H1 (cell line): ENCODE measurements around the gene RTN4. TPM values are rescaled to one million over a fixed set of nuclear protein-coding genes. Genes with fewer than 3 reads are reported as not detected.
A peak's percentile ranks its signal among the peaks of the same experiment; 100 is the strongest.

Source experiments
- CTCF ChIA-PET: fragments of 300-600 bp; sonication (Branson Sonifier 250); formaldehyde crosslinking; loops from one replicate; lab custom pipeline; 2021; ENCODE audit not compliant: partially characterized antibody; lab: Charles Lee
- POLR2A ChIA-PET: fragments of 300-600 bp; sonication (Branson Sonifier 250); formaldehyde crosslinking; loops from one replicate; lab custom pipeline; 2021; ENCODE audit warnings: inconsistent platforms; ENCODE audit not compliant: partially characterized antibody; lab: Charles Lee
- DNase-seq, 2 experiments: peaks; one replicate each; pipeline versions ENCODE4 v3.0.0 to v3.0.0-alpha.2; 2010 to 2022; ENCODE audit warnings: low spot score in 2 of 2, low read depth in 1 of 2, mixed read lengths in 1 of 2
- FAIRE-seq: peaks from 2 replicates; lab custom pipeline; 2011; peaks lifted over from hg19 to GRCh38; lab: Jason Lieb, UNC
- H2AFZ ChIP-seq: 2 replicates; pipeline ENCODE4 v1.8.1; 2012; ENCODE audit warnings: low read length, inconsistent platforms
- H2AK5ac ChIP-seq: 2 replicates; pipeline ENCODE4 v1.6.1; 2013; ENCODE audit warnings: low read depth, low read length
- H2BK120ac ChIP-seq: replicated peaks from 2 replicates; pipeline ENCODE3; 2013; ENCODE audit warnings: low read depth, low read length, inconsistent platforms
- H2BK12ac ChIP-seq: 2 replicates; pipeline ENCODE4 v1.6.1; 2013; ENCODE audit warnings: low read depth, low read length
- H2BK15ac ChIP-seq: 2 replicates; pipeline ENCODE4 v1.6.1; 2013; ENCODE audit warnings: low read length
- H2BK20ac ChIP-seq: 2 replicates; pipeline ENCODE4 v1.6.1; 2013; ENCODE audit warnings: low read length
- H2BK5ac ChIP-seq: 2 replicates; pipeline ENCODE4 v1.6.1; 2013; ENCODE audit warnings: low read depth, low read length
- H3K14ac ChIP-seq: 2 replicates; pipeline ENCODE4 v1.6.1; 2013; ENCODE audit warnings: inconsistent platforms; ENCODE audit not compliant: insufficient read length
- H3K18ac ChIP-seq: 2 replicates; pipeline ENCODE4 v1.6.1; 2013; ENCODE audit warnings: low read length; ENCODE audit errors: extremely low read depth
- H3K23ac ChIP-seq: 2 replicates; pipeline ENCODE4 v1.6.1; 2013; ENCODE audit warnings: inconsistent platforms; ENCODE audit not compliant: insufficient read length
- H3K23me2 ChIP-seq: 2 replicates; pipeline ENCODE4 v1.6.1; 2013; ENCODE audit warnings: low read depth, low read length
- H3K27ac ChIP-seq: 2 replicates; pipeline ENCODE4 v1.6.1; 2011; ENCODE audit warnings: low read depth, low read length, inconsistent platforms
- H3K27me3 ChIP-seq, 4 experiments: replicated peaks in 1 of 4; 1 replicate in 1 of 4; 2 replicates in 3 of 4; pipeline versions ENCODE4 v1.6.1 to v1.8.1; 2011 to 2013; ENCODE audit warnings: low read length in 3 of 4, mild to moderate bottlenecking in 3 of 4, inconsistent platforms in 2 of 4, mixed read lengths in 2 of 4, moderate library complexity in 1 of 4; ENCODE audit not compliant: control insufficient read depth in 3 of 4, insufficient read depth in 3 of 4; ENCODE audit errors: extremely low read depth in 1 of 4
- H3K36me3 ChIP-seq, 4 experiments: 2 replicates each; pipeline versions ENCODE4 v1.6.1 to v1.8.1; 2011 to 2013; ENCODE audit warnings: mild to moderate bottlenecking in 4 of 4, low read length in 3 of 4, moderate library complexity in 2 of 4, control low read depth in 1 of 4, inconsistent platforms in 1 of 4; ENCODE audit not compliant: insufficient read depth in 4 of 4, control insufficient read depth in 2 of 4
- H3K4ac ChIP-seq: replicated peaks from 2 replicates; pipeline ENCODE3; 2013; ENCODE audit warnings: low read length, low read depth, mixed read lengths, inconsistent platforms; ENCODE audit not compliant: insufficient read length
- H3K4me1 ChIP-seq, 4 experiments: replicated peaks in 1 of 4; 1 replicate in 1 of 4; 2 replicates in 3 of 4; pipeline versions ENCODE4 v1.6.1 to v1.8.1; 2011 to 2013; ENCODE audit warnings: low read length in 3 of 4, inconsistent platforms in 2 of 4, mixed read lengths in 1 of 4; ENCODE audit not compliant: insufficient read depth in 4 of 4, control insufficient read depth in 3 of 4
- H3K4me2 ChIP-seq, 2 experiments: 2 replicates each; pipeline versions ENCODE4 v1.6.1 to v1.8.1; 2011 to 2013; ENCODE audit warnings: low read depth in 2 of 2, low read length in 2 of 2, control low read depth in 1 of 2, inconsistent platforms in 1 of 2, mild to moderate bottlenecking in 1 of 2; ENCODE audit not compliant: insufficient read depth in 1 of 2
- H3K4me3 ChIP-seq, 4 experiments: fragments of 200-600, 300-600 bp in 1 of 4; sonication (generic), shearing (Covaris generic), sonication (Bioruptor Twin) in 1 of 4; 2 replicates each; pipeline versions ENCODE4 v1.5.1 to v1.8.1; 2011 to 2016; ENCODE audit warnings: low read length in 4 of 4, low read depth in 3 of 4, control low read depth in 2 of 4, inconsistent platforms in 2 of 4, mild to moderate bottlenecking in 2 of 4, mixed read lengths in 1 of 4, moderate library complexity in 1 of 4; ENCODE audit not compliant: insufficient read depth in 2 of 4; ENCODE audit errors: extremely low read depth in 1 of 4
- H3K56ac ChIP-seq: replicated peaks from 2 replicates; pipeline ENCODE3; 2013; ENCODE audit warnings: low read depth, mild to moderate bottlenecking, mixed read lengths, low read length, inconsistent platforms; ENCODE audit not compliant: insufficient read length
- H3K79me1 ChIP-seq: 2 replicates; pipeline ENCODE4 v1.6.1; 2013; ENCODE audit warnings: low read depth, low read length, control low read depth
- H3K79me2 ChIP-seq, 2 experiments: 2 replicates each; pipeline versions ENCODE4 v1.6.1 to v1.8.1; 2012 to 2013; ENCODE audit warnings: low read length in 2 of 2, mild to moderate bottlenecking in 2 of 2, inconsistent platforms in 1 of 2; ENCODE audit not compliant: insufficient read depth in 2 of 2, control insufficient read depth in 1 of 2
- H3K9ac ChIP-seq, 4 experiments: replicated peaks in 1 of 4; 1 replicate in 1 of 4; 2 replicates in 3 of 4; pipeline versions ENCODE4 v1.6.1 to v1.8.1; 2011 to 2013; ENCODE audit warnings: low read depth in 3 of 4, low read length in 3 of 4, control low read depth in 2 of 4, mild to moderate bottlenecking in 2 of 4, moderate library complexity in 2 of 4, inconsistent platforms in 1 of 4; ENCODE audit errors: extremely low read depth in 1 of 4
- H3K9me3 ChIP-seq, 2 experiments: 2 replicates each; pipeline versions ENCODE4 v1.6.1 to v1.8.1; 2012 to 2013; ENCODE audit warnings: mild to moderate bottlenecking in 2 of 2, moderate library complexity in 2 of 2, control low read depth in 1 of 2, inconsistent platforms in 1 of 2, low read depth in 1 of 2, low read length in 1 of 2, mixed read lengths in 1 of 2; ENCODE audit not compliant: insufficient read depth in 2 of 2
- H4K20me1 ChIP-seq, 2 experiments: replicated peaks in 1 of 2; 2 replicates each; pipeline versions ENCODE3 to v1.8.1; 2011 to 2013; ENCODE audit warnings: inconsistent platforms in 2 of 2, low read length in 2 of 2, mild to moderate bottlenecking in 1 of 2; ENCODE audit not compliant: insufficient read depth in 2 of 2, control insufficient read depth in 1 of 2
- H4K5ac ChIP-seq: 2 replicates; pipeline ENCODE4 v1.6.1; 2013; ENCODE audit warnings: low read length, low read depth, mixed read lengths, inconsistent platforms; ENCODE audit not compliant: insufficient read length
- H4K8ac ChIP-seq: 2 replicates; pipeline ENCODE4 v1.8.0; 2013; ENCODE audit warnings: mild to moderate bottlenecking, moderate library complexity, low read length, inconsistent platforms; ENCODE audit not compliant: insufficient read depth; ENCODE audit errors: extremely low read depth
- H4K91ac ChIP-seq: replicated peaks from 2 replicates; pipeline ENCODE3; 2013; ENCODE audit warnings: low read length, mixed read lengths, inconsistent platforms; ENCODE audit not compliant: insufficient read length
- BACH1 ChIP-seq: IDR thresholded peaks from 2 replicates; pipeline ENCODE4 v1.6.1; 2012; ENCODE audit warnings: low read length, improper control_type of control experiment
- HDAC2 ChIP-seq, 2 experiments: fragments of 300-600 bp in 1 of 2; sonication (generic) in 1 of 2; IDR thresholded peaks; 2 replicates each; pipeline ENCODE4 v1.6.1; 2011 to 2012; ENCODE audit warnings: low read depth in 2 of 2, low read length in 2 of 2, mild to moderate bottlenecking in 2 of 2, moderate library complexity in 2 of 2, borderline replicate concordance in 1 of 2, inconsistent platforms in 1 of 2
- RAD21 ChIP-seq, 2 experiments: IDR thresholded peaks in 1 of 2; conservative IDR thresholded peaks in 1 of 2; 2 replicates each; pipeline ENCODE4 v1.6.1; 2011; ENCODE audit warnings: low read depth in 2 of 2, low read length in 2 of 2, improper control_type of control experiment in 1 of 2, inconsistent platforms in 1 of 2, mild to moderate bottlenecking in 1 of 2, moderate library complexity in 1 of 2
- SIRT6 ChIP-seq: IDR thresholded peaks from one replicate; pipeline ENCODE4 v1.7.1; 2012; ENCODE audit warnings: low read length, inconsistent platforms
- SP1 ChIP-seq: IDR thresholded peaks from 2 replicates; pipeline ENCODE4 v1.6.1; 2011; ENCODE audit warnings: low read depth, low read length
- TAF1 ChIP-seq: IDR thresholded peaks from 2 replicates; pipeline ENCODE4 v1.6.1; 2011; ENCODE audit warnings: mild to moderate bottlenecking, low read depth, low read length
- WGBS, 2 experiments: shearing (Covaris generic) in 1 of 2; methylation state at CpG; one replicate each; pipeline versions ENCODE4 v1.1.6 to v1.1.7; 2013 to 2015; ENCODE audit warnings: low lambda C conversion rate in 2 of 2, mixed read lengths in 2 of 2, inconsistent platforms in 1 of 2, low coverage in 1 of 2, missing lambda C conversion rate in 1 of 2; ENCODE audit not compliant: insufficient replicate concordance in 2 of 2, insufficient coverage in 1 of 2, insufficient read length in 1 of 2; ENCODE audit errors: extremely low coverage in 1 of 2, missing lambda C conversion rate in 1 of 2; 5-methylcytosine and 5-hydroxymethylcytosine counted together
- polyA plus RNA-seq, 7 experiments: library from polyadenylated mRNA; depleted of rRNA in 3 of 7; stranded (reverse) in 5 of 7; unstranded in 2 of 7; fragments of >200 nt in 5 of 7; fragments of 200-250 nt in 2 of 7; gene quantifications; 1 replicate in 5 of 7; 2 replicates in 1 of 7; 4 replicates in 1 of 7; pipeline versions ENCODE4 v1.2.1 to v1.2.3, GENCODE V29; 2011 to 2013; ENCODE audit warnings: missing spikeins in 2 of 7, mixed read lengths in 2 of 7
- total RNA-seq: library from RNA; stranded (reverse); fragmentation: NEBNext Ultra II Directional; extraction: Animal tissue kit (Norgen Biotek cat#: 25700); gene quantifications from 2 replicates; pipeline ENCODE4 v1.2.1, GENCODE V29; 2021
- TF ChIP-seq, protein P1 (sequence below), 3 experiments: IDR thresholded peaks; 1 replicate in 2 of 3; 2 replicates in 1 of 3; pipeline versions ENCODE4 v1.5.1 to v1.6.1; 2011; ENCODE audit warnings: low read length in 3 of 3, mild to moderate bottlenecking in 3 of 3, inconsistent platforms in 2 of 3, low read depth in 1 of 3, moderate library complexity in 1 of 3; ENCODE audit not compliant: insufficient read depth in 1 of 3; ENCODE audit errors: control extremely low read depth in 1 of 3

Gene RTN4
- total and polyA plus RNA-seq, 2 of the 8 experiments (the other 6 are each of a cell fraction or from before 2014, with no cell fraction given): 179 to 242 TPM

- no peak overlapping the region for H2BK120ac ChIP-seq
- FAIRE-seq: no peak
- no peak overlapping the region for H2BK5ac ChIP-seq
- H2BK20ac ChIP-seq: no peak overlapping the region
- H3K23ac ChIP-seq: no peak overlapping the region
- H2BK15ac ChIP-seq: no peak overlapping the region
- H3K79me2 ChIP-seq: peaks cover 13 to 100% of the 10 kb centered on the region in 2 experiments; a peak in 3 of 4 replicates
- no peak overlapping the region for H3K4me2 ChIP-seq
- H3K9me3 ChIP-seq: no peaks in the 10 kb centered on the region
- TF ChIP-seq RAD21 (IDR thresholded peaks at IDR 0.05 in 1 of 2, conservative IDR thresholded peaks at IDR 0.05 in 1 of 2; ENCODE audit: low read depth in 2 of 2, low read length in 2 of 2) (peak; percentile 69 to 82), TAF1 (no peak), HDAC2 (IDR thresholded peaks at IDR 0.05; ENCODE audit: borderline replicate concordance in 1 of 2, low read depth in 2 of 2, low read length in 2 of 2) (0 out of 4 replicates have a peak, but pooled peaks of 1 of the 2 experiments have one; percentile 38), BACH1 (no peak), SP1 (no peak), SIRT6 (no peak)
- TF ChIP-seq, protein P1, sequence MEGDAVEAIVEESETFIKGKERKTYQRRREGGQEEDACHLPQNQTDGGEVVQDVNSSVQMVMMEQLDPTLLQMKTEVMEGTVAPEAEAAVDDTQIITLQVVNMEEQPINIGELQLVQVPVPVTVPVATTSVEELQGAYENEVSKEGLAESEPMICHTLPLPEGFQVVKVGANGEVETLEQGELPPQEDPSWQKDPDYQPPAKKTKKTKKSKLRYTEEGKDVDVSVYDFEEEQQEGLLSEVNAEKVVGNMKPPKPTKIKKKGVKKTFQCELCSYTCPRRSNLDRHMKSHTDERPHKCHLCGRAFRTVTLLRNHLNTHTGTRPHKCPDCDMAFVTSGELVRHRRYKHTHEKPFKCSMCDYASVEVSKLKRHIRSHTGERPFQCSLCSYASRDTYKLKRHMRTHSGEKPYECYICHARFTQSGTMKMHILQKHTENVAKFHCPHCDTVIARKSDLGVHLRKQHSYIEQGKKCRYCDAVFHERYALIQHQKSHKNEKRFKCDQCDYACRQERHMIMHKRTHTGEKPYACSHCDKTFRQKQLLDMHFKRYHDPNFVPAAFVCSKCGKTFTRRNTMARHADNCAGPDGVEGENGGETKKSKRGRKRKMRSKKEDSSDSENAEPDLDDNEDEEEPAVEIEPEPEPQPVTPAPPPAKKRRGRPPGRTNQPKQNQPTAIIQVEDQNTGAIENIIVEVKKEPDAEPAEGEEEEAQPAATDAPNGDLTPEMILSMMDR (IDR thresholded peaks at IDR 0.05; ENCODE audit: control extremely low read depth in 1 of 3, insufficient read depth in 1 of 3, low read depth in 1 of 3, low read length in 3 of 3): peak in 2 of 3 experiments; percentile 60 to 62; a peak in 3 of 4 replicates
- TF ChIP-seq, all 59 proteins: peak for 3
- H3K36me3 ChIP-seq: no peaks in the 10 kb centered on the region
- no peak overlapping the region for H3K14ac ChIP-seq
- no peak overlapping the region for H4K5ac ChIP-seq
- H2AFZ ChIP-seq: no peak overlapping the region
- no peak overlapping the region for H3K27ac ChIP-seq
- no peak overlapping the region for H3K4ac ChIP-seq
- H4K20me1 ChIP-seq: peaks cover 6 to 7% of the 10 kb centered on the region in 2 experiments
- ChIA-PET CTCF (interaction anchor here (0.6 to 4.4 kb wide), 15 partner anchors 10 to 159 kb away, joined by 3 to 20 read pairs (median 5); partner anchors contain the start of gene RTN4), POLR2A (interaction anchor here (1.5 kb wide), 1 partner anchor 35 kb away, joined by 3 read pairs; the partner anchor contains the start of gene RTN4)
- H3K18ac ChIP-seq: no peak overlapping the region
- no peaks in the 10 kb centered on the region for H3K27me3 ChIP-seq
- no peak overlapping the region for H4K8ac ChIP-seq
- WGBS, 2 experiments: 67% methylated on average over 6 of the region's 6 CpGs; no CpG with 5 or more reads in 1 of the 2 experiments
- H3K23me2 ChIP-seq: no peaks in the 10 kb centered on the region
- H4K91ac ChIP-seq: no peak overlapping the region
- no peak overlapping the region for H3K4me3 ChIP-seq
- H3K56ac ChIP-seq: no peak overlapping the region
- no peak overlapping the region for H2AK5ac ChIP-seq
- H2BK12ac ChIP-seq: no peak overlapping the region
- no peaks in the 10 kb centered on the region for H3K79me1 ChIP-seq
- H3K9ac ChIP-seq: no peak overlapping the region
- peaks cover 0 to 7% (median 3%) of the 10 kb centered on the region in 4 experiments; a peak in 3 of 7 replicates for H3K4me1 ChIP-seq
- no peak for DNase-seq
Measured at GRCh38 chr2:55014962-55015939, 35.0 kb downstream of the RTN4 start.
